ENCODE measurements around the gene ERBB4.

Gene ERBB4

GRCh38 chr2:212538305-212539071, at the start of gene ERBB4:
Gene ERBB4 (minus strand): TSS chr2:212538802. CDS start chr2:212538530, 272 bp downstream.
- no peak for DNase-seq (ENCODE audit: low spot score)

GRCh38 chr2:212580117-212580516, 41.5 kb upstream of the ERBB4 start:
- no peak for DNase-seq (ENCODE audit: low spot score)

- no peak for DNase-seq (ENCODE audit: low spot score)
Measured at GRCh38 chr2:212556296-212556695, 17.7 kb upstream of the ERBB4 start.

- no peak for DNase-seq (ENCODE audit: low spot score)
Measured at GRCh38 chr2:212554233-212554632, 15.6 kb upstream of the ERBB4 start.

GRCh38 chr2:212549941-212550340, 11.3 kb upstream of the ERBB4 start:
- DNase-seq (ENCODE audit: low spot score), result no peak

GRCh38 chr2:212549463-212549862, 10.9 kb upstream of the ERBB4 start:
- DNase-seq (ENCODE audit: low spot score), result no peak

- no peak for DNase-seq (ENCODE audit: low spot score)
Measured at GRCh38 chr2:212548455-212548819, 9.8 kb upstream of the ERBB4 start.

- no peak for DNase-seq (ENCODE audit: low spot score)
Measured at GRCh38 chr2:212547716-212548454, 9.3 kb upstream of the ERBB4 start.

GRCh38 chr2:212546669-212547068, 8.1 kb upstream of the ERBB4 start:
- no peak for DNase-seq (ENCODE audit: low spot score)

GRCh38 chr2:212540341-212540740, 1.7 kb upstream of the ERBB4 start:
- no peak for DNase-seq (ENCODE audit: low spot score)

GRCh38 chr2:212539072-212539880, 674 bp upstream of the ERBB4 start:
- no peak for DNase-seq (ENCODE audit: low spot score)

- DNase-seq (ENCODE audit: low spot score), result no peak
Measured at GRCh38 chr2:212537726-212538304, 787 bp downstream of the ERBB4 start.

GRCh38 chr2:212536817-212537725, 1.5 kb downstream of the ERBB4 start:
- DNase-seq (ENCODE audit: low spot score), result no peak

- no peak for DNase-seq (ENCODE audit: low spot score)
Measured at GRCh38 chr2:212535996-212536816, 2.4 kb downstream of the ERBB4 start.

GRCh38 chr2:212534336-212534735, 4.3 kb downstream of the ERBB4 start:
- no peak for DNase-seq (ENCODE audit: low spot score)

- no peak for DNase-seq (ENCODE audit: low spot score)
Measured at GRCh38 chr2:212532585-212532984, 6.0 kb downstream of the ERBB4 start.

GRCh38 chr2:212532087-212532486, 6.5 kb downstream of the ERBB4 start:
- DNase-seq (ENCODE audit: low spot score), result no peak

GRCh38 chr2:212531499-212531898, 7.1 kb downstream of the ERBB4 start:
- no peak for DNase-seq (ENCODE audit: low spot score)

GRCh38 chr2:212530991-212531390, 7.6 kb downstream of the ERBB4 start:
- no peak for DNase-seq (ENCODE audit: low spot score)

GRCh38 chr2:212530373-212530772, 8.2 kb downstream of the ERBB4 start:
- no peak for DNase-seq (ENCODE audit: low spot score)

All from CD4-positive, alpha-beta T cell treated with Interleukin-2 at 100 ng/mL for 4 hours (primary cell).